ENCODE data around the gene XAB2. TPM values are rescaled to one million over a fixed set of nuclear protein-coding genes. Genes with fewer than 3 reads are reported as not detected.

The XAB2 gene
- total and polyA plus RNA-seq, 4 donors: 34.1 to 48.3 (median 39.3) TPM

DNA sequence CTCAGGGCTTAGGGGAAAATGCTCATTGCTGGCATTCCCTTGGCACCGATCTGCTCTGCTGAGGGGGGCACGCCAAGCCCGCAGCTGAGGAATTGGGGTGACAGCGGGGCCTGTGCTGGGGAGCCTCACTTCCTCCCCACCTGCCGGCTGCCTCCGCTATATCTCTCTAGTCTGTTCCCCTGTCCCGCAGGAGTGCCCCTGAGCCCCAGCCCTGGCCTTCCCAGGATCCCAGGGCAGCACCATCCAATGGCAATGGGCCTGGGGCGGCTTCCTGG, 17.0 kb upstream of the XAB2 start:
- WGBS, 2 donors: 65 to 86% methylated on average over 7 to 8 of the region's 8 CpGs
- H3K27ac ChIP-seq (ENCODE audit: low read depth in 1 of 2, low read length in 1 of 2): no peak overlapping the region

DNA sequence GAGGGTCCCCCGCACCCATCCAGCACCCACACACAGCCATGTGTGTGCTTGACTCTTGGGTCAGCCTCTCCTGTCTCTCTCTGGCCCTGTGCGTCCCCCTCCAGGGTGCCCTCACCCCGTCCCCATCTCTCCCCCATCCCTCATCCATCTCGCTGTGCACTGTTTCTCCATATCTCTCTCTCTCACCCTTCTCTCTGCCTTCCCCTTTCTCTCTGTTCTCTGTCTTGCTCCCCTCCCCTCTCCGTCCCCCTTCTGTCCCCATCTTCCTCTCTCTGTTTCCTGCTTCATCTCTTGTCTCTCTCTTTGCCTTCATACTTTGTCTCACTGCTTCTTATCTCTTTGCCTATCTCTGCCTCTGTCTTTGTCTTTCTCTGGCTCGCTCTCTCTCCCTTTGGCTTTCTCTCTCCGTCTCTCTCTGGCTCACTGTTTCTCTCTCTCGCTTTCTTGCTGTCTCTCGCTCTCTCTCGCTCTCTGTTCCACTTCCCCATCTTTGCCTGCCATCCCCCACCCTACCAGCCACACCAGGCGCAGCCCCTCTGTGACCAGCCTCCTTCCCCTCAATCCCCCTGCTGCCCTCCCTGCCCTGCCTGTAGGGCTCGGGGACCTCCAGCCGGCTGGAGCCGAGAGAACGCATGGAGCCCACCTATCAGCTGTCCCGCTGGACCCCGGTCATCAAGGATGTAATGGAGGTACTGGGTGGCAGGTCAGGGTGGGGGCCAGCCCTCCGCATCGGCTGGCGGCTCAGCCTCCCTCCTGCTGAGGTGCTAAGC, 16.5 kb upstream of the XAB2 start:
- Histone ChIP-seq H3K9ac (ENCODE audit: insufficient read depth in 1 of 2, low read length in 2 of 2) (no peak overlapping the region), H3K4me1 (ENCODE audit: control insufficient read depth in 5 of 5, insufficient read depth in 5 of 5, low read length in 5 of 5) (peaks cover 0 to 4% (median 0%) of the 10 kb centered on the region in 5 donors), H3K27ac (ENCODE audit: low read depth in 1 of 2, low read length in 1 of 2) (no peak overlapping the region), H3K27me3 (ENCODE audit: control insufficient read depth in 3 of 3, insufficient read depth in 3 of 3, low read length in 2 of 3) (peaks cover 0 to 3% (median 0%) of the 10 kb centered on the region in 3 donors), H3K4me3 (no peak overlapping the region), H3K36me3 (ENCODE audit: control insufficient read depth in 4 of 4, insufficient read depth in 4 of 4, low read length in 4 of 4) (peaks cover 0 to 23% (median 0%) of the 10 kb centered on the region in 4 donors), H3K9me3 (ENCODE audit: control insufficient read depth in 4 of 4, insufficient read depth in 3 of 4, low read length in 3 of 4) (no peaks in the 10 kb centered on the region)
- TF ChIP-seq, protein P1, sequence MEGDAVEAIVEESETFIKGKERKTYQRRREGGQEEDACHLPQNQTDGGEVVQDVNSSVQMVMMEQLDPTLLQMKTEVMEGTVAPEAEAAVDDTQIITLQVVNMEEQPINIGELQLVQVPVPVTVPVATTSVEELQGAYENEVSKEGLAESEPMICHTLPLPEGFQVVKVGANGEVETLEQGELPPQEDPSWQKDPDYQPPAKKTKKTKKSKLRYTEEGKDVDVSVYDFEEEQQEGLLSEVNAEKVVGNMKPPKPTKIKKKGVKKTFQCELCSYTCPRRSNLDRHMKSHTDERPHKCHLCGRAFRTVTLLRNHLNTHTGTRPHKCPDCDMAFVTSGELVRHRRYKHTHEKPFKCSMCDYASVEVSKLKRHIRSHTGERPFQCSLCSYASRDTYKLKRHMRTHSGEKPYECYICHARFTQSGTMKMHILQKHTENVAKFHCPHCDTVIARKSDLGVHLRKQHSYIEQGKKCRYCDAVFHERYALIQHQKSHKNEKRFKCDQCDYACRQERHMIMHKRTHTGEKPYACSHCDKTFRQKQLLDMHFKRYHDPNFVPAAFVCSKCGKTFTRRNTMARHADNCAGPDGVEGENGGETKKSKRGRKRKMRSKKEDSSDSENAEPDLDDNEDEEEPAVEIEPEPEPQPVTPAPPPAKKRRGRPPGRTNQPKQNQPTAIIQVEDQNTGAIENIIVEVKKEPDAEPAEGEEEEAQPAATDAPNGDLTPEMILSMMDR (IDR thresholded peaks at IDR 0.05; ENCODE audit: control extremely low read depth, extremely low read depth): no peak
- 41 to 67% methylated on average over 19 to 20 of the region's 20 CpGs for WGBS, 2 donors
- ATAC-seq (ENCODE audit: insufficient read depth, low FRiP score) (no peak), DNase-seq (no peak)

More for the DNA sequence above, 17.0 kb upstream of the XAB2 start:
- peaks cover 0 to 4% (median 0%) of the 10 kb centered on the region in 5 donors for H3K4me1 ChIP-seq (ENCODE audit: control insufficient read depth in 5 of 5, insufficient read depth in 5 of 5, low read length in 5 of 5)
- H3K27me3 ChIP-seq (ENCODE audit: control insufficient read depth in 3 of 3, insufficient read depth in 3 of 3, low read length in 2 of 3): peaks cover 0 to 3% (median 0%) of the 10 kb centered on the region in 3 donors
- peaks cover 0 to 23% (median 0%) of the 10 kb centered on the region in 4 donors for H3K36me3 ChIP-seq (ENCODE audit: control insufficient read depth in 4 of 4, insufficient read depth in 4 of 4, low read length in 4 of 4)
- DNase-seq: no peak
- no peak overlapping the region for H3K9ac ChIP-seq (ENCODE audit: insufficient read depth in 1 of 2, low read length in 2 of 2)
- TF ChIP-seq, protein P1 (IDR thresholded peaks at IDR 0.05; ENCODE audit: control extremely low read depth, extremely low read depth): no peak
- no peak overlapping the region for H3K4me3 ChIP-seq
- H3K9me3 ChIP-seq (ENCODE audit: control insufficient read depth in 4 of 4, insufficient read depth in 3 of 4, low read length in 3 of 4): no peaks in the 10 kb centered on the region
- ATAC-seq (ENCODE audit: insufficient read depth, low FRiP score): no peak

DNA sequence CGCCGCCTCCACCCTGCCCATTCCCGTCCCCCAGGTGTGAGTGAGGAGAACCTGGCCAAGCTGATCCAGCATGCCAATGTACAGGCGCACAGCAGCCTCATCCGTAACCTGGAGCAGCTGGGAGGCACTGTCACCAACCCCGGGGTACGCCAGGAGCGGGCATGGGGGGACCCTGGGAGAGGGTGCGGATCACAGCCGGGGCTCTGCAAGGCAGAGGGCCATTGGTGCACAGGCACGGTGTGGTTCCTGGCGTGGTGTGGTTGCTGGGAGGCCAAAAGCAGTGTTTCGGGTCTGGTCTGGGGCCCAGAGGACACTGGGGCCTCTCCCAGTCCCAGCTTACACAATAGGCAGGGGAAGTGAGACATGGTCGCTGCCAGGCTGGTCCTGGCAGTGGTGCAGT, 15.8 kb upstream of the XAB2 start:
- no peak for ATAC-seq (ENCODE audit: insufficient read depth, low FRiP score)
- H3K4me3 ChIP-seq: no peak overlapping the region
- TF ChIP-seq, protein P1 (IDR thresholded peaks at IDR 0.05; ENCODE audit: control extremely low read depth, extremely low read depth): no peak
- no peaks in the 10 kb centered on the region for H3K9me3 ChIP-seq (ENCODE audit: control insufficient read depth in 4 of 4, insufficient read depth in 3 of 4, low read length in 3 of 4)
- H3K27ac ChIP-seq (ENCODE audit: low read depth in 1 of 2, low read length in 1 of 2): no peak overlapping the region
- DNase-seq: no peak
- WGBS, 2 donors: 55 to 82% methylated on average over 14 of the region's 14 CpGs
- peaks cover 0 to 24% (median under 1%) of the 10 kb centered on the region in 4 donors for H3K36me3 ChIP-seq (ENCODE audit: control insufficient read depth in 4 of 4, insufficient read depth in 4 of 4, low read length in 4 of 4)
- H3K4me1 ChIP-seq (ENCODE audit: control insufficient read depth in 5 of 5, insufficient read depth in 5 of 5, low read length in 5 of 5): peaks cover 0 to 6% (median 0%) of the 10 kb centered on the region in 5 donors
- no peaks in the 10 kb centered on the region for H3K27me3 ChIP-seq (ENCODE audit: control insufficient read depth in 3 of 3, insufficient read depth in 3 of 3, low read length in 2 of 3)
- no peak overlapping the region for H3K9ac ChIP-seq (ENCODE audit: insufficient read depth in 1 of 2, low read length in 2 of 2)

Data from lung (tissue), 12 donors.